GM10266 (cell line): ENCODE data around the gene TRPV3.

ENCODE experiments used
- DNase-seq: peaks from one replicate; pipeline ENCODE4 v3.0.0; 2012; ENCODE audit errors: extremely low spot score
- CTCF ChIP-seq: IDR thresholded peaks from 2 replicates; pipeline ENCODE4 v1.5.1; 2012; ENCODE audit warnings: mild to moderate bottlenecking, low read depth; ENCODE audit not compliant: control insufficient read depth, insufficient read depth; ENCODE audit errors: missing control alignments

The TRPV3 gene

GRCh38 chr17:3545151-3545550 lies 12.5 kb downstream of the TRPV3 start:
- no peak for DNase-seq
- no peak for TF ChIP-seq CTCF

- TF ChIP-seq CTCF: no peak
- no peak for DNase-seq
Measured at GRCh38 chr17:3544365-3544764, 13.2 kb downstream of the TRPV3 start.

- DNase-seq: no peak
- TF ChIP-seq CTCF: no peak
Measured at GRCh38 chr17:3543453-3543852, 14.2 kb downstream of the TRPV3 start.

GRCh38 chr17:3542410-3543088 lies 15.1 kb downstream of the TRPV3 start:
- DNase-seq: no peak
- TF ChIP-seq CTCF: no peak

- TF ChIP-seq CTCF: no peak
- DNase-seq: no peak
Measured at GRCh38 chr17:3539881-3540540, 17.6 kb downstream of the TRPV3 start.

- TF ChIP-seq CTCF: no peak
- no peak for DNase-seq
Measured at GRCh38 chr17:3536716-3537115, 20.9 kb downstream of the TRPV3 start.

- peak; percentile 83 for DNase-seq
- peak; percentile 82 for TF ChIP-seq CTCF
Measured at GRCh38 chr17:3535253-3535995, 22.2 kb downstream of the TRPV3 start.
